Measurements from ENCODE around the gene ASCC1. TPM values are rescaled to one million over a fixed set of nuclear protein-coding genes. Genes with fewer than 3 reads are reported as not detected.

ASCC1 gene
- polyA plus RNA-seq, 2 of the 4 experiments (the other 2 are of a cell fraction), result 56.5 to 82.3 TPM

DNA sequence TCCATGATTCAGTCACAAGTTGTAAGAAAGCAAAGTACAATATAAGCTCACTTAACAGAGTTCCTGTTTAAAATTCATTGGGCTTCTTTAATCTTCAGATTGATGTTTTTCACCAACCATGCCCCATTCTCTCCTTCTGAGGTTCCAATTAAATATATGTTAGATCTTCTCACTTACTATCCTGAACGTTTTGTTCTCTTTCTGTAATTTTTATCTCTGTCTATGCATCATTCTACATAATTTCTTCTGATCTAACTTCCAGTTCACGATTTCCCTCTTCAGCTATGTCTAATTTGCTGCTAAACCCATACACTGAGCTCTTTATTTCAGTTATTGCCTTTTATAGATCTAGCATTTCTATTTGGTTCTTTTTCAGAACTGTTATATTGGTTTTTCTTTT, 99.7 kb downstream of the ASCC1 start:
- POLR2A ChIA-PET, result no interaction called here
- peak; percentile 32 for FAIRE-seq

GRCh38 chr10:72114706-72115450, 101.2 kb downstream of the ASCC1 start:
- Histone ChIP-seq H3K27ac (no peak overlapping the region), H3K4me2 (no peak overlapping the region), H3K9me3 (peaks cover 7% of the 10 kb centered on the region; the same call in 2 of the 3 replicates), H3K4me1 (peaks cover 1% of the 10 kb centered on the region; the same call in 2 of the 3 replicates), H3K4me3 (no peak overlapping the region)
- FAIRE-seq, result no peak
- ChIA-PET CTCF (interaction anchor here (0.6 to 2.2 kb wide), 5 partner anchors 12 to 794 kb away, joined by 3 to 7 read pairs (median 6); no protein-coding TSS in a partner anchor), POLR2A (no interaction called here)
- TF ChIP-seq FOXS1 (CRISPR knock-in tag; IDR thresholded peaks at IDR 0.05), result no peak
- no peak for TF ChIP-seq MAZ (IDR thresholded peaks at IDR 0.05; ENCODE audit: borderline replicate concordance, low read depth, low read length)
- no peak for TF ChIP-seq SREBF2 (IDR thresholded peaks at IDR 0.05)
- no peak for TF ChIP-seq ZNF302 (CRISPR knock-in tag; IDR thresholded peaks at IDR 0.05)
- no peak for DNase-seq (ENCODE audit: low read depth in 1 of 2, low spot score in 1 of 2)
- ATAC-seq, result no peak
- 84% methylated on average over 2 of the region's 2 CpGs for WGBS (ENCODE audit: missing lambda C conversion rate)

More for the DNA sequence above, 99.7 kb downstream of the ASCC1 start:
- Histone ChIP-seq H3K4me1 (no peaks in the 10 kb centered on the region), H3K4me2 (no peak overlapping the region), H3K4me3 (no peak overlapping the region), H3K27ac (no peak overlapping the region), H3K9me3 (peaks cover 7% of the 10 kb centered on the region; the same call in 2 of the 3 replicates)
- no peak for ATAC-seq
- DNase-seq (ENCODE audit: low read depth in 1 of 2, low spot score in 1 of 2), result no peak
- CTCF ChIA-PET, result interaction anchor here (0.6 to 2.3 kb wide), 4 partner anchors 10 to 223 kb away, joined by 3 to 12 read pairs (median 6); no protein-coding TSS in a partner anchor
- TF ChIP-seq HOXB5 (CRISPR knock-in tag; IDR thresholded peaks at IDR 0.05) (no peak), POLR2AphosphoS2 (conservative IDR thresholded peaks at IDR 0.05; ENCODE audit: low read length) (no peak), EP300 (IDR thresholded peaks at IDR 0.05) (no peak), PHF8 (IDR thresholded peaks at IDR 0.05; ENCODE audit: borderline replicate concordance, low read depth) (no peak), NR3C1 (IDR thresholded peaks at IDR 0.05) (no peak), HOXA7 (CRISPR knock-in tag; IDR thresholded peaks at IDR 0.05) (no peak), FOXS1 (CRISPR knock-in tag; IDR thresholded peaks at IDR 0.05) (no peak), USF2 (IDR thresholded peaks at IDR 0.05) (no peak)
- TF ChIP-seq, protein P1, sequence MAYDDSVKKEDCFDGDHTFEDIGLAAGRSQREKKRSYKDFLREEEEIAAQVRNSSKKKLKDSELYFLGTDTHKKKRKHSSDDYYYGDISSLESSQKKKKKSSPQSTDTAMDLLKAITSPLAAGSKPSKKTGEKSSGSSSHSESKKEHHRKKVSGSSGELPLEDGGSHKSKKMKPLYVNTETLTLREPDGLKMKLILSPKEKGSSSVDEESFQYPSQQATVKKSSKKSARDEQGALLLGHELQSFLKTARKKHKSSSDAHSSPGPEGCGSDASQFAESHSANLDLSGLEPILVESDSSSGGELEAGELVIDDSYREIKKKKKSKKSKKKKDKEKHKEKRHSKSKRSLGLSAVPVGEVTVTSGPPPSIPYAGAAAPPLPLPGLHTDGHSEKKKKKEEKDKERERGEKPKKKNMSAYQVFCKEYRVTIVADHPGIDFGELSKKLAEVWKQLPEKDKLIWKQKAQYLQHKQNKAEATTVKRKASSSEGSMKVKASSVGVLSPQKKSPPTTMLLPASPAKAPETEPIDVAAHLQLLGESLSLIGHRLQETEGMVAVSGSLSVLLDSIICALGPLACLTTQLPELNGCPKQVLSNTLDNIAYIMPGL (CRISPR knock-in tag; IDR thresholded peaks at IDR 0.05; ENCODE audit: borderline replicate concordance), result no peak
- TF ChIP-seq, protein P2, sequence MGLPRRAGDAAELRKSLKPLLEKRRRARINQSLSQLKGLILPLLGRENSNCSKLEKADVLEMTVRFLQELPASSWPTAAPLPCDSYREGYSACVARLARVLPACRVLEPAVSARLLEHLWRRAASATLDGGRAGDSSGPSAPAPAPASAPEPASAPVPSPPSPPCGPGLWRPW (IDR thresholded peaks at IDR 0.05), result no peak
- TF ChIP-seq, protein P3, sequence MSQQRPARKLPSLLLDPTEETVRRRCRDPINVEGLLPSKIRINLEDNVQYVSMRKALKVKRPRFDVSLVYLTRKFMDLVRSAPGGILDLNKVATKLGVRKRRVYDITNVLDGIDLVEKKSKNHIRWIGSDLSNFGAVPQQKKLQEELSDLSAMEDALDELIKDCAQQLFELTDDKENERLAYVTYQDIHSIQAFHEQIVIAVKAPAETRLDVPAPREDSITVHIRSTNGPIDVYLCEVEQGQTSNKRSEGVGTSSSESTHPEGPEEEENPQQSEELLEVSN (IDR thresholded peaks at IDR 0.05; ENCODE audit: borderline replicate concordance, low read depth), result no peak
- WGBS (ENCODE audit: missing lambda C conversion rate), result 81% methylated on average over 2 of the region's 2 CpGs

GRCh38 chr10:72110673-72111401, 105.2 kb downstream of the ASCC1 start:
- no peak for FAIRE-seq
- ATAC-seq, result no peak
- Histone ChIP-seq H3K4me3 (no peak overlapping the region), H3K9me3 (no peaks in the 10 kb centered on the region), H3K4me1 (peaks cover 24% of the 10 kb centered on the region), H3K4me2 (no peak overlapping the region), H3K27ac (no peak overlapping the region)
- WGBS (ENCODE audit: missing lambda C conversion rate), result 97% methylated on average over 11 of the region's 11 CpGs
- CTCF ChIA-PET, result no interaction called here
- DNase-seq (ENCODE audit: low read depth in 1 of 2, low spot score in 1 of 2), result no peak
- POLR2A ChIA-PET, result no interaction called here
- TF ChIP-seq CHD4 (IDR thresholded peaks at IDR 0.05; ENCODE audit: borderline replicate concordance) (no peak), MAFK (IDR thresholded peaks at IDR 0.05; ENCODE audit: partially characterized antibody) (no peak), NFE2L2 (conservative IDR thresholded peaks at IDR 0.05; ENCODE audit: low read length) (no peak), GATA3 (IDR thresholded peaks at IDR 0.05; ENCODE audit: borderline replicate concordance) (no peak), KDM1A (IDR thresholded peaks at IDR 0.05; ENCODE audit: low read depth) (no peak), EHF (CRISPR knock-in tag; IDR thresholded peaks at IDR 0.05) (no peak), HDAC2 (IDR thresholded peaks at IDR 0.05) (no peak), ZNF302 (CRISPR knock-in tag; IDR thresholded peaks at IDR 0.05) (no peak), NR3C1 (IDR thresholded peaks at IDR 0.05) (no peak), NPAS2 (CRISPR knock-in tag; IDR thresholded peaks at IDR 0.05; ENCODE audit: borderline replicate concordance) (no peak), PBX3 (IDR thresholded peaks at IDR 0.05) (no peak), HEYL (CRISPR knock-in tag; IDR thresholded peaks at IDR 0.05) (no peak)
